Mesenchymal stem cell (in vitro differentiated cells and primary cell): ENCODE data around the gene IGF1R.

Experiments
- DNase-seq: peaks from one replicate; pipeline ENCODE4 v3.0.0-alpha.2; 2013
- H2AFZ ChIP-seq: one replicate; pipeline ENCODE4 v1.6.1; 2013; ENCODE audit warnings: low read depth, mild to moderate bottlenecking, control low read depth, inconsistent platforms, low read length, moderate library complexity
- H2AK5ac ChIP-seq: 2 replicates; pipeline ENCODE4 v1.6.1; 2013; ENCODE audit warnings: low read length, moderate library complexity, mild to moderate bottlenecking, inconsistent platforms; ENCODE audit not compliant: severe bottlenecking
- H2BK120ac ChIP-seq: one replicate; pipeline ENCODE4 v1.6.1; 2013; ENCODE audit warnings: low read depth, mild to moderate bottlenecking, inconsistent platforms, low read length, moderate library complexity
- H2BK12ac ChIP-seq, 2 experiments: one replicate each; pipeline ENCODE4 v1.6.1; 2013; ENCODE audit warnings: inconsistent platforms in 2 of 2, low read length in 2 of 2, mild to moderate bottlenecking in 2 of 2, moderate library complexity in 2 of 2, control low read depth in 1 of 2
- H2BK15ac ChIP-seq: one replicate; pipeline ENCODE4 v1.6.1; 2013; ENCODE audit warnings: mild to moderate bottlenecking, low read depth, inconsistent platforms; ENCODE audit not compliant: poor library complexity, severe bottlenecking
- H2BK5ac ChIP-seq: 2 replicates; pipeline ENCODE4 v1.6.1; 2013; ENCODE audit warnings: low read depth, mild to moderate bottlenecking, low read length, control low read depth, inconsistent platforms; ENCODE audit not compliant: poor library complexity, severe bottlenecking
- H3K14ac ChIP-seq, 2 experiments: one replicate each; pipeline ENCODE4 v1.6.1; 2013; ENCODE audit warnings: inconsistent platforms in 2 of 2, low read length in 2 of 2, control low read depth in 1 of 2, mild to moderate bottlenecking in 1 of 2, moderate library complexity in 1 of 2
- H3K18ac ChIP-seq, 2 experiments: one replicate each; pipeline ENCODE4 v1.6.1; 2013; ENCODE audit warnings: inconsistent platforms in 2 of 2, low read length in 2 of 2, control low read depth in 1 of 2, low read depth in 1 of 2, mild to moderate bottlenecking in 1 of 2
- H3K23ac ChIP-seq, 2 experiments: one replicate each; pipeline ENCODE4 v1.6.1; 2013; ENCODE audit warnings: inconsistent platforms in 2 of 2, low read length in 2 of 2, mild to moderate bottlenecking in 2 of 2, moderate library complexity in 2 of 2, control low read depth in 1 of 2
- H3K27ac ChIP-seq: 2 replicates; pipeline ENCODE4 v1.5.1; 2013; ENCODE audit warnings: mild to moderate bottlenecking, moderate library complexity, low read length, control low read depth, inconsistent platforms; ENCODE audit not compliant: poor library complexity, severe bottlenecking
- H3K27me3 ChIP-seq, 2 experiments: 2 replicates each; pipeline versions ENCODE4 v1.6.1 to v1.7.0; 2013; ENCODE audit warnings: low read length in 2 of 2, mild to moderate bottlenecking in 2 of 2, moderate library complexity in 2 of 2, control low read depth in 1 of 2, inconsistent platforms in 1 of 2; ENCODE audit not compliant: control insufficient read depth in 1 of 2, insufficient read depth in 1 of 2
- H3K36me3 ChIP-seq, 2 experiments: 2 replicates each; pipeline versions ENCODE4 v1.6.1 to v1.7.0; 2013; ENCODE audit warnings: low read length in 2 of 2, control low read depth in 1 of 2, inconsistent platforms in 1 of 2, low read depth in 1 of 2, mild to moderate bottlenecking in 1 of 2; ENCODE audit not compliant: insufficient read depth in 2 of 2, control insufficient read depth in 1 of 2
- H3K4ac ChIP-seq, 2 experiments: one replicate each; pipeline ENCODE4 v1.6.1; 2013; ENCODE audit warnings: inconsistent platforms in 2 of 2, low read length in 2 of 2, mild to moderate bottlenecking in 2 of 2, moderate library complexity in 2 of 2, control low read depth in 1 of 2, low read depth in 1 of 2
- H3K4me1 ChIP-seq: 2 replicates; pipeline ENCODE4 v1.6.1; 2013; ENCODE audit warnings: low read depth, low read length, control low read depth; ENCODE audit not compliant: control insufficient read depth, insufficient read depth
- H3K4me2 ChIP-seq: 2 replicates; pipeline ENCODE4 v1.6.1; 2013; ENCODE audit warnings: low read length, mild to moderate bottlenecking, inconsistent platforms; ENCODE audit not compliant: poor library complexity, severe bottlenecking
- H3K4me3 ChIP-seq, 2 experiments: 2 replicates each; pipeline versions ENCODE4 v1.5.1 to v1.7.0; 2013; ENCODE audit warnings: low read length in 2 of 2, mild to moderate bottlenecking in 2 of 2, control low read depth in 1 of 2, low read depth in 1 of 2; ENCODE audit not compliant: insufficient read depth in 1 of 2
- H3K79me1 ChIP-seq: replicated peaks from 2 replicates; pipeline ENCODE4 v1.6.1; 2013; ENCODE audit warnings: mild to moderate bottlenecking, control low read depth, low read length, inconsistent platforms; ENCODE audit not compliant: poor library complexity, severe bottlenecking
- H3K9ac ChIP-seq: 2 replicates; pipeline ENCODE4 v1.7.0; 2013; ENCODE audit warnings: mild to moderate bottlenecking, low read length, moderate library complexity
- H3K9me3 ChIP-seq: 2 replicates; pipeline ENCODE4 v1.7.0; 2013; ENCODE audit warnings: mild to moderate bottlenecking, low read length; ENCODE audit not compliant: control insufficient read depth
- H4K8ac ChIP-seq: one replicate; pipeline ENCODE4 v1.6.1; 2013; ENCODE audit warnings: inconsistent platforms, mild to moderate bottlenecking, low read length, moderate library complexity
- H4K91ac ChIP-seq: one replicate; pipeline ENCODE4 v1.6.1; 2013; ENCODE audit warnings: mild to moderate bottlenecking, low read length, inconsistent platforms
- WGBS: methylation state at CpG from one replicate; pipeline ENCODE4 v1.1.7; 2013; ENCODE audit warnings: mixed read lengths; 5-methylcytosine and 5-hydroxymethylcytosine counted together

The IGF1R gene

DNA sequence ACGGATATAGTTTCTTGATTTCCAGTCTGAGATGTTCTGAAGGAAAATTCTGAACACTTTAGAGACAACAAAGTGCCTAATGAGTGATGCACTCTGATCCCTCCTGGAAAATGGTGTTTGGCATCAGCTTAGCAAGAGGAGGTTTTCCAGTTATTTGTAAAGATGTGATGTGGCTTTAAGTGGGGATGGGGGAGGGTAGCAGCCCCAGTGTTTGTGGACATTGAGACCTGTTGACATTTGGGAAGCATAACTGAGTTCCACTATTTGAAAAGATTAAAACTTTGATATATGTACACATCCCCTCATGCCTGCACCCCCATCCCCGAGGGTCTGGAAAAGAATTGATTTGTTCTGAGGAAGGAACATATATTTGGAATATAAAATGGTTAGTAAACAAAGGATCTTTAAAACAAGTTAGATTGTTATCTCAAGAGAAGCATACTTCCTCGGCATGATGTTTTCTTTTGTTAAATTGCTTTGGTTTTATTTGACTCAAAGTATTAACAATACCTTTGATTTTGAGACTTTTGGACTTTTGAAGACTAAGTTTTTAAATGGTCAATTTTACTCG lies 6.5 kb downstream of the IGF1R start:
- no peaks in the 10 kb centered on the region for H3K36me3 ChIP-seq
- H3K4me3 ChIP-seq, result no peak overlapping the region
- no peaks in the 10 kb centered on the region for H3K9me3 ChIP-seq

DNA sequence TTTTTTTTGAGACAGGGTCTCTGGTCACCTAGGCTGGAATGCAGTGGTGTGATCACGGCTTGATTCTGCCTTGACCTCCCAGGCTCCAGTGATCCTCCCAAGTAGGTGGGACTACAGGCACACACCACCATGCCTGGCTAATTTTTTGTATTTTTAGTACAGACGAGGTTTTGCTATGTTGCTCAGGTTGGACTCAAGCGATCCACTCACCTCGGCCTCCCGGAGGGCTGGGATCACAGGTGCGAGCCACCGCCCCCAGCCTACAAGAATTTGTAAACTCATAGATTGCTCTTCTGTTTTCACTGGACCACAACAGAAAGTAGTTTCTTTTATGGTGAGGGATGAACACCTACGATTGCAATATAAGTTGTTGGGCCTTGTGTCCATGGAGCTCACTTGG lies 7.4 kb downstream of the IGF1R start:
- Histone ChIP-seq H3K14ac (no peak overlapping the region), H2AFZ (no peak overlapping the region), H3K27me3 (no peaks in the 10 kb centered on the region), H2BK120ac (no peak overlapping the region), H4K8ac (no peak overlapping the region), H3K4me3 (no peak overlapping the region), H3K9me3 (no peaks in the 10 kb centered on the region), H3K4ac (no peak overlapping the region), H3K4me1 (peaks cover 3% of the 10 kb centered on the region), H4K91ac (no peak overlapping the region), H2BK12ac (no peak overlapping the region), H3K79me1 (peaks cover 8% of the 10 kb centered on the region), H3K18ac (no peak overlapping the region), H3K36me3 (no peaks in the 10 kb centered on the region), H3K4me2 (no peak overlapping the region), H2BK5ac (no peak overlapping the region), H2BK15ac (no peak overlapping the region), H3K27ac (no peak overlapping the region), H3K23ac (no peak overlapping the region), H3K9ac (no peak overlapping the region), H2AK5ac (no peak overlapping the region)
- no peak for DNase-seq
- 96% methylated on average over 7 of the region's 8 CpGs for WGBS

More for the DNA sequence above, 6.5 kb downstream of the IGF1R start:
- no peak overlapping the region for H3K4ac ChIP-seq
- no peaks in the 10 kb centered on the region for H3K27me3 ChIP-seq
- DNase-seq, result no peak
- H2BK120ac ChIP-seq, result no peak overlapping the region
- no peak overlapping the region for H2BK5ac ChIP-seq
- H3K18ac ChIP-seq, result no peak overlapping the region
- H3K79me1 ChIP-seq, result peaks cover 7% of the 10 kb centered on the region
- no peak overlapping the region for H3K9ac ChIP-seq
- H3K27ac ChIP-seq, result no peak overlapping the region
- H2BK15ac ChIP-seq, result no peak overlapping the region
- H2AK5ac ChIP-seq, result no peak overlapping the region
- H3K14ac ChIP-seq, result no peak overlapping the region
- no peak overlapping the region for H3K4me2 ChIP-seq
- H4K91ac ChIP-seq, result no peak overlapping the region
- no peak overlapping the region for H3K23ac ChIP-seq
- no peak overlapping the region for H2AFZ ChIP-seq
- WGBS, result 90% methylated on average over 2 of the region's 4 CpGs
- no peak overlapping the region for H4K8ac ChIP-seq
- H3K4me1 ChIP-seq, result peaks cover 5% of the 10 kb centered on the region
- H2BK12ac ChIP-seq, result no peak overlapping the region

DNA sequence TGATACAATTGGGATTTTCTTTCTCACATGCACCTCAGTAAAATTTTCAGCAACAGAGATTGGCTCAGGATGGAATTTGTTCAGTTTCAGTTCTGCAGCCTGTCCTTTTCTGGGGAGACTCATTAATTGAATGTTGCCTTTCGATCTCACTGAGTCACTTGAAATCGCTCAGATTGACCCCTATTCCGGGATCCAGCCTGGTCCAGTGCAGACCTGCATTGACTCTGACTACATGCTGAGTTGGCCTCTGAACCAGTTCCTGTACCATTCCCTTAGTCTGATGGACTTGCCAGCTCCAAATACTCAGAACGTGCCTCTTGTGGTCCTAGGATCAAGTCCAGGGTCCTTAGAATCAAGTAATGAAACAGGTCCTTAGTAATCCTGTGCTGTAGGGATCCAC lies 9.4 kb downstream of the IGF1R start:
- Histone ChIP-seq H2BK120ac (no peak overlapping the region), H3K27ac (no peak overlapping the region), H3K27me3 (no peaks in the 10 kb centered on the region), H3K23ac (no peak overlapping the region), H3K36me3 (peaks cover 0 to 3% of the 10 kb centered on the region in 2 experiments), H3K14ac (no peak overlapping the region), H4K8ac (no peak overlapping the region), H2BK15ac (no peak overlapping the region), H3K4me1 (peaks cover 5% of the 10 kb centered on the region), H4K91ac (no peak overlapping the region), H2BK5ac (no peak overlapping the region), H3K4ac (no peak overlapping the region), H3K18ac (no peak overlapping the region), H2AFZ (no peak overlapping the region), H3K9ac (peak overlapping the region; percentile 28), H3K79me1 (peaks cover 15% of the 10 kb centered on the region), H3K9me3 (no peaks in the 10 kb centered on the region), H3K4me2 (no peak overlapping the region), H2BK12ac (no peak overlapping the region), H3K4me3 (no peak overlapping the region), H2AK5ac (no peak overlapping the region)
- no peak for DNase-seq
- WGBS, result 78% methylated on average over 4 of the region's 4 CpGs

DNA sequence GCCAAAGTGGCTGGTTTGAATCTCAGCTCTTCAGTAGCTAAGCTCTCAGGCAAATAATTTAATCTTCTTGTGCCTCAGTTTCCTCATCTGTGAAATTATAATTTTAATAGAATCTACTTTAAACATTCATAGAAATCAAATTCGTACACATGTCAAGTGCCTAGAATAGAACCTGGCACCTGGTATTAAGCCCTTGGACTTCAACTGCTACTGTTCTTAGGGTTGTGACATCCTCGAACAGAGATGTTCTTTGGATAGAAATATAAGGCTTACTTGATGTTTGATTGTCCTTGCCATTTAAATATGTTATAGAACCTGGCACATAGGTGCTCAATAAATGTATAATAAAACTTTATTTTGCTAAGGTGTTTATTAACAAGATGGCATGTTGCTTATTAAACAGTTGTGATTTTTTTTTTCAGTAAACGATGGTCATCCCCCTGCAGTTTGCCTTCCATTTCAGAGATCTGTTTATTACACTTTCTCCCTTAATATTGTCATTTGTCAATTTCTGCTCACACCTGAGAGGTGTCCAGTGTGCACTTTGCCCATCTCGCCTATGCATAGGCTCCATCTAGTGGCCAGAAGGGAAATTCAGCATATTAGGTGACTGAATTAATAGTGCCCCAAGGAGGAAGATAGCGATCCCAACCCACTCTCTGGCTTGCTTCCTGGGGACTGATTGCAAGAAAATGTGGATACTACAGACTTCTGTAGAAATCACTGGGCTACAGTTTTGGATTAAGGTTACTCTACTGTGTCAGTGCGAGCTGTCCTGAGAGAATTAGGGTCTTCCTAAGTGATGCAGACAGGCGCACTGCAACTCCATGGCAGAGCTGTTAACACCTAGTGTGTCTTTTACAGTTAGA lies 10.7 kb downstream of the IGF1R start:
- peaks cover 0 to 3% of the 10 kb centered on the region in 2 experiments for H3K36me3 ChIP-seq
- no peaks in the 10 kb centered on the region for H3K9me3 ChIP-seq
- H3K4me2 ChIP-seq, result no peak overlapping the region
- no peak overlapping the region for H3K4me3 ChIP-seq
- no peak overlapping the region for H2BK15ac ChIP-seq
- H3K9ac ChIP-seq, result no peak overlapping the region
- no peak overlapping the region for H2BK5ac ChIP-seq
- no peak overlapping the region for H3K23ac ChIP-seq
- no peak overlapping the region for H4K8ac ChIP-seq
- H2BK12ac ChIP-seq, result no peak overlapping the region
- peaks cover 5% of the 10 kb centered on the region for H3K4me1 ChIP-seq
- H3K27me3 ChIP-seq, result no peaks in the 10 kb centered on the region
- H3K79me1 ChIP-seq, result peaks cover 16% of the 10 kb centered on the region
- H3K18ac ChIP-seq, result no peak overlapping the region
- no peak overlapping the region for H2BK120ac ChIP-seq
- no peak overlapping the region for H4K91ac ChIP-seq
- no peak overlapping the region for H2AFZ ChIP-seq
- WGBS, result 28% methylated on average over 5 of the region's 7 CpGs
- H3K14ac ChIP-seq, result no peak overlapping the region
- no peak overlapping the region for H3K27ac ChIP-seq
- no peak overlapping the region for H3K4ac ChIP-seq
- DNase-seq, result peak; percentile 63
- no peak overlapping the region for H2AK5ac ChIP-seq
